LNCAP (cell line): ENCODE data around the gene DSG1.

Source experiments
- TF ChIP-seq, protein P1 (sequence below): fragments of 450-650 bp; IDR thresholded peaks from 2 replicates; pipeline ENCODE4 v1.5.1; 2017; ENCODE audit warnings: mild to moderate bottlenecking

The DSG1 gene

DNA sequence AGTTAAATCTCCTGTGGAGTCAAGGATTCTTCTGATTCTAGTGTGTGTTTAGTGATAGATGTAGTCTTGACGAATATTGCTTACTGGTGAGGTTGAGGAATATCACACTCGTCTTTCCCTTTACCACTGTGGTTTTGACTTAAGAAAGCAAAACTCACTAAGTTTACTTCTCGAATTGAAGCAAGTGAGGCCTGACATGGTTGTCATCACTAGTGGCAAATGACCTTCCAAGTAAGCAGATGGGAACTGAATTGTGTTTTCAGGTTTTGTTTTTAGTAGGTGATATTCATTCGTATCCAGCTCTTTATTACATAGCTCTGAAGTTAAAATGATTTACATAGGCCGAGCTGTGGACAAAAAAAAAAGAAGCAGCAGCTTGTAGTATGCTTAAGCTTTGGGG lies 38.1 kb downstream of the DSG1 start:
- TF ChIP-seq, protein P1, sequence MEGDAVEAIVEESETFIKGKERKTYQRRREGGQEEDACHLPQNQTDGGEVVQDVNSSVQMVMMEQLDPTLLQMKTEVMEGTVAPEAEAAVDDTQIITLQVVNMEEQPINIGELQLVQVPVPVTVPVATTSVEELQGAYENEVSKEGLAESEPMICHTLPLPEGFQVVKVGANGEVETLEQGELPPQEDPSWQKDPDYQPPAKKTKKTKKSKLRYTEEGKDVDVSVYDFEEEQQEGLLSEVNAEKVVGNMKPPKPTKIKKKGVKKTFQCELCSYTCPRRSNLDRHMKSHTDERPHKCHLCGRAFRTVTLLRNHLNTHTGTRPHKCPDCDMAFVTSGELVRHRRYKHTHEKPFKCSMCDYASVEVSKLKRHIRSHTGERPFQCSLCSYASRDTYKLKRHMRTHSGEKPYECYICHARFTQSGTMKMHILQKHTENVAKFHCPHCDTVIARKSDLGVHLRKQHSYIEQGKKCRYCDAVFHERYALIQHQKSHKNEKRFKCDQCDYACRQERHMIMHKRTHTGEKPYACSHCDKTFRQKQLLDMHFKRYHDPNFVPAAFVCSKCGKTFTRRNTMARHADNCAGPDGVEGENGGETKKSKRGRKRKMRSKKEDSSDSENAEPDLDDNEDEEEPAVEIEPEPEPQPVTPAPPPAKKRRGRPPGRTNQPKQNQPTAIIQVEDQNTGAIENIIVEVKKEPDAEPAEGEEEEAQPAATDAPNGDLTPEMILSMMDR: no peak

DNA sequence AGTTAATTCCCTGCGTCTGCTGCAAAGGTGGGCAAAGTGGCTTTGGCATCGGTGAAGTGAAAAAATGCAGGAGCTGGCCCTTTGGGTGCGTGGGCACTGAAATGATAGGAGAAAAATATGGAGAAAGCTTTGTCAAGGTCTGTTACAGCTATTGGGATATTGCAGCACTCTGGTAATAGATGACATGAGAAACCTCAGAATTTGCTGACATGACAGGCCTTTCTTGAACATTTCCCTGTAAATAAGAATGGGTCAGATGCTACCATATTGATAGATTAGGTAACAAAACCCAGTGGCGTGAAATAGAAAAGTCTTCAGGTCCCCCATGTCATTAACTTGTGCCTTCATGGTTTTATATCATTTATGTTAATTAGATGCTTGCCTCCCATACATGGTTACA lies 46.2 kb downstream of the DSG1 start:
- TF ChIP-seq, protein P1: no peak

DNA sequence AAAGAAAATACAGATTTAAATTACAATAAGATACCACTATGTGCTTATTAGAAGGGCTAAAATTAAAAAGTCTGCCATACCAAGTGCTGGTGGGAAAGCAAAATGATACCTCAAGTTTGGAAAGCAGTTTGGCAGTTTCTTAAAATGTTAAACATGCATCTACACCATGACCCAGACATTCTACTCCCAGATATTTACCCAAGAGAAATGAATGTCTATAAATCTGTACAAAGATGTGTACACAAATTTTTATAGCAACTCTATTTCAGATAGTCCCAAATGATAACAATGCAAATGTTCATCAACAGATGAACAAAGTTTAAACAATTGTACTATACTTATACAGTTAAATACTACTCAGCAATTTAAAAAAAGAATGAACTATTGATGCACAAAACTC lies 51.5 kb downstream of the DSG1 start:
- TF ChIP-seq, protein P1: no peak

DNA sequence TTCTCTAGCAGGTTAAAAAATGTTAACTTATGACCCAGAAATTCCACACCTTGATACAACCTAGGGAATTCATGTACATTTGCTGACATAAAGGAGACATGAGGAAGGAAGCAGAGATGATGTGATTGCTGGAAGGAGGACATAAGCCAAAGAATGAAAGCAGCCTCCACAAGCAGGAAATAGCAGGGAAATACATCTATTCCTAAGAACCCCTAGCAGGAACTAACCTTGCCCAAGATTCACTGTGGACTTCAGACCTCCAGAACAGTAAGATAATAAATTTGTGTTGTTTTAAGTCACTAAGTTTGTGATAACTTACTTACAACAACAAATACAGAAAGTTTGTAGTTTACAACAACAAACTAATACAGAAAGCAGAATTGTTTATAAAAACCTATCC lies 54.0 kb downstream of the DSG1 start:
- TF ChIP-seq, protein P1: no peak

DNA sequence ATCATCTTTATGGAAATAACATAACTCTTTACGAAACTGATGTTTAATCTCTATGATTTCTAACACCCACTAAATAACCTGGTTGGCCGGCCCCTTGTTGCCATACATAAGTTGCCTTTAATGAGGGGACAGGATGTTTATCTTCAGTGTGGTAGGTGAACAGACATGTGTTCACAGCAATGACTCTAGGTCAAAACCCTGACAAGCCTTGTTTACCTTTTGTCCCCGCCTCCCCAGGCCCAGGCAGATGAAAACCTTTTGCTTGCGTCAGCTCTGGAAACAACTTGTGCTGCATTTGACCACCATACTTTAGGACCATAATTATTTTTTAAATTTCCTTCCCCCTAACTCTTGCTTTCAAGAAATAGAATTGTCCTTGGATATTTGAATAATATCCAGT lies 55.7 kb downstream of the DSG1 start:
- TF ChIP-seq, protein P1: no peak

DNA sequence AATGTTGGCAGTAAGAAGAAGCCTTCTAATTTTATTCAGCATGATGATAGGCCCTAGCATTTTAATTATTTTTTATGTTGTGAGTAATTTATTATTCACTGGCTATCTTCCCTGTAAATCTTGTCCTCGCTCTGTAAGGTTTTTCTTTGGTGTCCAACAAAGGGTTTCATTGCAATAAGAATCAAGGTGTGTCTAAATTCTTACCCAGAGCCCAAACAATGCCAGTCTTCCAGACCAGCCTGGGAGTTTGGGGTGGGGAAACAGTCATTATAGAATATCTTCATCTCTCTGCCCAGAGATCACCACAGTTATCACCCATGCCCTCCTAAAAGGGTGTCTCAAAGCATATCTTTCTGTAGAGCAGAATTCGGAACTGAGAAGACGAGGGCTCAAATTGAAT lies 58.5 kb downstream of the DSG1 start, which contains the start of gene DSG4:
TSS of gene DSG4 (plus strand) at position 301 of the 400 bp plus-strand sequence. CDS start 135 bp downstream, outside the sequence.
- TF ChIP-seq, protein P1: no peak

DNA sequence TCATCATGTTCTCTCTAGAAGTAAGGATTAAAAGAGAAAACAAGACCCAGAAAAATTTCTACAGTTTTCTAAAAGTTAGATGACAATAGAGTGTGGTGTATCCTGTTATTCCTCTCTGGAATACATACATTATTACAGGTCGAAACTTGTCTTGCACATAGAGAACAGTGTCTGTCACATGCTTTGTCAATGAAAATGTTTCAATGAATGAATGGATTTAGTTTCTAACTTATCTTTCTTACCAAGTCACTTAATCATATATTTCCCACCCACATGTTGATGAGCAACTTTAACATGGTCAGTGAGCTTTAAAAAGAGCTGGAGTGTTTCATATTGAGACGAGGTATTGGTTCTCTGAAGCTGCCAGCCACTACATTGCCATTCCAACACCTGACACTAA lies 63.0 kb downstream of the DSG1 start:
- TF ChIP-seq, protein P1: no peak

DNA sequence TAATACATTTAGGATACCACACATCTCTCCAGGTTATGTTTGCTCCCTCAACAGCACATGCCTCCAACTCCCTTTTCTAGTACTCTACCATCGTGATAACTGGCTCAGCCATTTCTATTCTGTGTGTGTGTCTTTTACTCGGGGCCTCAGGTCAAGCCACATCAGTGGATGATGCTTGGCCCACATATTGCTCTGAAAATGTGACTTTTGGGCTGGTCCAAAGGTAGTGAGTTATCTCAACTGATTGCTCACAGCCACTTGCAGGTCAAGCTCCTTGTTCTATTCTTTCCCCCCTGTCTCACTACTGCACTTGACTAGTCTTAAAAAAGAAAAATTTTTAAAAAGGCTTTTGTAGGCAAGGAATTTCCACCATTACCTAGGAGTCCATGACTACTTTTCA lies 64.1 kb downstream of the DSG1 start:
- TF ChIP-seq, protein P1: no peak
